ENCODE data around the gene KIRREL3. TPM values are rescaled to one million over a fixed set of nuclear protein-coding genes. Genes with fewer than 3 reads are reported as not detected.
"Not testable (repeated sequence)": the region's sequence is repeated elsewhere in the genome, so short reads cannot be mapped to it uniquely, and the experiment has no call there.

Gene KIRREL3
- total RNA-seq, 1 donor from 2014 or later = not detected

GRCh38 chr11:126390272-126390867 lies 610.2 kb downstream of the KIRREL3 start:
- DNase-seq (ENCODE audit: low read depth) (no peak), FAIRE-seq (no peak)
- Histone ChIP-seq H3K36me3 (ENCODE audit: control insufficient read depth, insufficient read depth, low read length) (no peaks in the 10 kb centered on the region), H3K27me3 (ENCODE audit: control insufficient read depth, insufficient read depth, low read length) (no peaks in the 10 kb centered on the region), H3K4me3 (ENCODE audit: low read depth, low read length) (no peak overlapping the region)
- TF ChIP-seq, protein P1, sequence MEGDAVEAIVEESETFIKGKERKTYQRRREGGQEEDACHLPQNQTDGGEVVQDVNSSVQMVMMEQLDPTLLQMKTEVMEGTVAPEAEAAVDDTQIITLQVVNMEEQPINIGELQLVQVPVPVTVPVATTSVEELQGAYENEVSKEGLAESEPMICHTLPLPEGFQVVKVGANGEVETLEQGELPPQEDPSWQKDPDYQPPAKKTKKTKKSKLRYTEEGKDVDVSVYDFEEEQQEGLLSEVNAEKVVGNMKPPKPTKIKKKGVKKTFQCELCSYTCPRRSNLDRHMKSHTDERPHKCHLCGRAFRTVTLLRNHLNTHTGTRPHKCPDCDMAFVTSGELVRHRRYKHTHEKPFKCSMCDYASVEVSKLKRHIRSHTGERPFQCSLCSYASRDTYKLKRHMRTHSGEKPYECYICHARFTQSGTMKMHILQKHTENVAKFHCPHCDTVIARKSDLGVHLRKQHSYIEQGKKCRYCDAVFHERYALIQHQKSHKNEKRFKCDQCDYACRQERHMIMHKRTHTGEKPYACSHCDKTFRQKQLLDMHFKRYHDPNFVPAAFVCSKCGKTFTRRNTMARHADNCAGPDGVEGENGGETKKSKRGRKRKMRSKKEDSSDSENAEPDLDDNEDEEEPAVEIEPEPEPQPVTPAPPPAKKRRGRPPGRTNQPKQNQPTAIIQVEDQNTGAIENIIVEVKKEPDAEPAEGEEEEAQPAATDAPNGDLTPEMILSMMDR (IDR thresholded peaks at IDR 0.05; ENCODE audit: insufficient read depth, low read length, severe bottlenecking) = no peak

DNA sequence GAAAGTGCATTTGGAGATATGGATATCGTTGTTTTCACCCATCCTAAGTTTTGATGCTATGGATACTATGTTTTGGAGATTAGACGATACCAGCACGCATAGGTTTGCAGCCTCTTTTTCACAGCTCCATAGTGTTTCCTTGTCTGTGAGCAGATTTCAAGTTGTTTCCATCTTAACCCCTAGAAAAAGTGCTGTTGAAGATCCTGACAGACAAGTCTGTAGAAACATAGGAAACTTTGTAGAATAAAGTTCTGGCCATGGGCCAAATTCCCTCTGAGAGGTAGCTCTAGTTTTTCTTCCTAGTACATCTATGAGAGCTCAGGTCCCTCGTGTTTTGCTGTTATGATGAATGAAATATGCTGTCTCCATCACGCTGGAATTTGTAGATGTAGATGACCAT lies 612.7 kb downstream of the KIRREL3 start:
- no peak for DNase-seq (ENCODE audit: low read depth)
- FAIRE-seq = no peak
- TF ChIP-seq, protein P1 (IDR thresholded peaks at IDR 0.05; ENCODE audit: insufficient read depth, low read length, severe bottlenecking) = no peak

DNA sequence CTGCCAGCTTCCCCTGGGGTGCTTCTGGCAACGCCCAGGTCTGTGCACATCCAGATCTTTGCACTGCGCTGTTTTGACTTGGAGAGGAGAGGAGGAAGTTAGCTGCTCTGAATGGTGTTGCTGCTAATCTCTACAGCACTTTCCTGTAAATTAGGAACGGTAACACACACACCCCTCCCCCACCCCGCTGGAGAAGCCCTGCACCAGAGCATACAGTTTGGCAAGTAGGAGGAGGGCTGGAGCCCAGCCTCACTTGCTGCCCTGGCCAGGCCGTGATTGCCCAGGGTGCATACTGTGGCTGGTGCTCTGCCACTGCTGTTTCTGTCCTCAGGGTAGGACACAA lies 613.9 kb downstream of the KIRREL3 start:
- not testable (repeated sequence) for H3K4me3 ChIP-seq (ENCODE audit: low read depth, low read length); H3K36me3 ChIP-seq (ENCODE audit: control insufficient read depth, insufficient read depth, low read length); DNase-seq (ENCODE audit: low read depth); H3K27me3 ChIP-seq (ENCODE audit: control insufficient read depth, insufficient read depth, low read length)
- FAIRE-seq = peak; percentile 99

More for the DNA sequence above, 612.7 kb downstream of the KIRREL3 start:
- H3K36me3 ChIP-seq (ENCODE audit: control insufficient read depth, insufficient read depth, low read length) = no peaks in the 10 kb centered on the region
- no peaks in the 10 kb centered on the region for H3K27me3 ChIP-seq (ENCODE audit: control insufficient read depth, insufficient read depth, low read length)
- no peak overlapping the region for H3K4me3 ChIP-seq (ENCODE audit: low read depth, low read length)

DNA sequence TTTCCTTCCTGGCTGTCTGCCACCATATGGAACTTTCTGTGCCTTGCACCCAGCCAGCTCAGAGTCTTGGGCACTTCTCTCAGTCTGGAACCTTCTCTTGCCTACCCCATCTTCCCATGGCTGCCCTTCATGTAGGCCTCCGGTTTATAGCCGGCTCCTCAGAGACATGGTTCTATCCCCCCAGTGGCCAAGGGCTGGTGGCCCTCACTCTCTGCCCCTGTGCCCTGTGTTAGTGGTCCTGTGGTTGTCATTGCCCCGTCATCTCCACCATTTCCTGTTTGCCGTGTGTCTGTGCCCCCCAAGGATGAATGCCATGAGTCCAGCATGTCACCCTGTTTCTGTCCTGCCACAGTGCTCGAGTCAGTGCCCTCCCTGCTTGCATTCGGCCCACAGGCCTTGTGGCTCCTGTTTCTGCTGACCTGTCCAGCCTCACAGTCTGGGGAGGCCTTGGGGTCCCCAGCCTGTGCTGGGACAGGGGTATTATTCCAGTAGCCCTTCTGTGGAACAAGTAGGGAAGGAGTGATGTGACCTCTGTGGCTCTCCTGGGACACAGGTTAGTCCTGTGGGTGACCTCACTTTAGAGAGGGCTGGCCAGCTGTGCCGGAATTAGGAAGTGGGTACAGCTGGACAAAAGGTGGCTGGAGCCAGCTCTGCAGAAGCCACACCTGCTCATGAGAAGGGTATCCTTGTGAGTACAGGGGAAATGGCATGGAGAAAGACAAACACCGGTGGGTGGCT lies 614.4 kb downstream of the KIRREL3 start:
- no peaks in the 10 kb centered on the region for H3K27me3 ChIP-seq (ENCODE audit: control insufficient read depth, insufficient read depth, low read length)
- FAIRE-seq (no peak), DNase-seq (ENCODE audit: low read depth) (no peak)
- TF ChIP-seq, protein P1 (IDR thresholded peaks at IDR 0.05; ENCODE audit: insufficient read depth, low read length, severe bottlenecking) = no peak
- H3K4me3 ChIP-seq (ENCODE audit: low read depth, low read length) = no peak overlapping the region
- H3K36me3 ChIP-seq (ENCODE audit: control insufficient read depth, insufficient read depth, low read length) = no peaks in the 10 kb centered on the region

DNA sequence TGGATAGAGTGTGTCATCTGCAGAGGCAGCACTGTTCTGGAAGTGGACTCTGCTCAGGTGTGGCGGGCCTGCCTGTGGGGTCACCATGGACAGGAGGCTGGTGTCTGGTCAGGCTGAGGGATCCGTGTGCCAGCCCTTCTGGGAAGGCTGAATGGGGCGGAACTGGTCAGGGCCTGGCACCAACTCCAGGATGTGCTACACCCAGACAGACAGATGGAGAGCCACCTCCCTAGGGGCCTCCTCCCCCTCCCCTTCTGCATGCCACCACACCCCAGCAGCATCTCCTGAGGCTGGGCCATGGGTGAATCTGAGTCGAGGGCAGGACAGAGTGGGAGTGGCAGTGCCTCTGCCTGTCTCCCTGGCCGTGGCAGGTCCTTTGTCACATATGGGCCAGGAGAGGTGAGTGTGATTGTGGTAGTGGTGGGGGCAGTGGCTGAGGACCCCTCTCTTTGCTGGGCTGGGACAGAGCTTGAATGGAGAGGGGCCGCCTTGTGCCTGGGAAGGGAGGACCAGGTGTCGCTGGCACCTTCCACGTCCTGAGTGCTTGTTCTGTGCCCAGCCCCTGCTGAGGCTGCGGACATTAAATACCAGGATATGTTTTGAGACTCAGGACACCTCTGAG lies 616.0 kb downstream of the KIRREL3 start:
- no peak for FAIRE-seq

More for the DNA sequence above, 616.0 kb downstream of the KIRREL3 start:
- Histone ChIP-seq H3K4me3 (ENCODE audit: low read depth, low read length) (no peak overlapping the region), H3K36me3 (ENCODE audit: control insufficient read depth, insufficient read depth, low read length) (no peaks in the 10 kb centered on the region), H3K27me3 (ENCODE audit: control insufficient read depth, insufficient read depth, low read length) (no peaks in the 10 kb centered on the region)
- no peak for DNase-seq (ENCODE audit: low read depth)
- TF ChIP-seq, protein P1 (IDR thresholded peaks at IDR 0.05; ENCODE audit: insufficient read depth, low read length, severe bottlenecking) = no peak

All from bronchial epithelial cell (primary cell).